HTERT RPE-1 (cell line): ENCODE results near the gene ENTREP3.
"Not testable (repeated sequence)": the region's sequence is repeated elsewhere in the genome, so short reads cannot be mapped to it uniquely, and the experiment has no call there.

Source experiments
- in situ Hi-C: fragments of 300-500 bp; cut with MboI; formaldehyde crosslinking; loops from 4 replicates; pipeline ENCODE4 v1.14.3; 2020; ENCODE audit warnings: low sequenced_read_pairs

Gene ENTREP3

DNA sequence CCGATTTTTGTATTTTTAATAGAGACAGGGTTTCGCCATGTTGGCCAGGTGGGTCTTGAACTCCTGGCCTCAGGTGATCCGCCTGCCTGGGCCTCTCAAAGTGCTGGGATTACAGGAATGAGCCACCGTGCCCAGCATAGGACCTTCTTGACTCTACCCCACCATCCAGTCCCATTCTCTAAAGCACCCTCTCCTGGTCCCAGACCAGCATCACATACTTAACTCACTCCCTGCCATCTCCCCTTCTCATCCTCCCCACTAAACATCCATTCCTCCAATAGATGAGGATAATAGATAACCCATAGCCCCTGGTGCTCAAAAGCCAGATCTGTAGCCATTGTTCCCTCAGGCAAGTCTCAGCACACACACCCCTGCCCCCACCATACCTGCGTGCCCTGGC, 2.1 kb downstream of the ENTREP3 start:
- in situ Hi-C loops = no loop called here

DNA sequence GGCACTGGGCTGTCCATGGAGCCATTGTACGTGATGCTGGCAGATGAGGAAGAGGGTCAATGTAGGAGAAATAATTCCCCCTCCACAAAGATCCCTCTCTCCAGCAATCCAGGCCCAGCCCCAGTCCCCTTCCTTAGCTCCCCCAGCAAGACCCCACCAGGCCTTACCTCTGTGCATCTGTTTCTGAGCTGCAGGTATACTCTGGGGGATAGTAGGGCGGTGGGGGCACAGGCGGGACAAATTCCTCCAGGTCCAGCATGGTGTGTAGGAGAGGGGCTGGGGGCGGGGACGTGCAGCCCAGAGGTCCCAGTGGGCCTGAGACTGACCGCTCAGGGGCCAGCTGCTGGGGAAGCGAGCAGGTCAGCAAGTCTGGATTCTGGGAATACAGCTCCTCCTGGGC, 3.7 kb downstream of the ENTREP3 start:
- in situ Hi-C loops = no loop called here

GRCh38 chr1:155250633-155251449, 4.4 kb downstream of the ENTREP3 start:
- in situ Hi-C loops = no loop called here

DNA sequence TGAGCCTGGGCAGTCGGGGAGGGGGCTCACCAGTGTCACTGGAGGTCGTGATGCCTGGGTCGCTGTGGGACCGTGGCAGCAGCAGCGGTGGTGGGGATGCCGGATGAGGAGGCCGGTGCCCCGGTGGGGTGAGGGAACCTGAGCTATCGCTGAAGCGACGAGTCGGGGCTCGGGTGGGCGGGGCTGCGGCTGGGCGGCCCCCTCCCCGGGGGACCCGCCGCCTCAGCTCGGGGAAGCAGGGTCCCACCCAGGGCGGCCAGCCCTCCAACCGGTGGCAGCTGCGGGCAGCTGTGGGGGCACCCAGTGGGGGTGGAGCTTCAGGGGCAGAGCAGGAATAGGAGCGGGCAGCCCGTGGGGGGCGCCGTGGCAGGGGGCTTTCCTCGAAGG, 5.0 kb downstream of the ENTREP3 start:
- in situ Hi-C loops = no loop called here

DNA sequence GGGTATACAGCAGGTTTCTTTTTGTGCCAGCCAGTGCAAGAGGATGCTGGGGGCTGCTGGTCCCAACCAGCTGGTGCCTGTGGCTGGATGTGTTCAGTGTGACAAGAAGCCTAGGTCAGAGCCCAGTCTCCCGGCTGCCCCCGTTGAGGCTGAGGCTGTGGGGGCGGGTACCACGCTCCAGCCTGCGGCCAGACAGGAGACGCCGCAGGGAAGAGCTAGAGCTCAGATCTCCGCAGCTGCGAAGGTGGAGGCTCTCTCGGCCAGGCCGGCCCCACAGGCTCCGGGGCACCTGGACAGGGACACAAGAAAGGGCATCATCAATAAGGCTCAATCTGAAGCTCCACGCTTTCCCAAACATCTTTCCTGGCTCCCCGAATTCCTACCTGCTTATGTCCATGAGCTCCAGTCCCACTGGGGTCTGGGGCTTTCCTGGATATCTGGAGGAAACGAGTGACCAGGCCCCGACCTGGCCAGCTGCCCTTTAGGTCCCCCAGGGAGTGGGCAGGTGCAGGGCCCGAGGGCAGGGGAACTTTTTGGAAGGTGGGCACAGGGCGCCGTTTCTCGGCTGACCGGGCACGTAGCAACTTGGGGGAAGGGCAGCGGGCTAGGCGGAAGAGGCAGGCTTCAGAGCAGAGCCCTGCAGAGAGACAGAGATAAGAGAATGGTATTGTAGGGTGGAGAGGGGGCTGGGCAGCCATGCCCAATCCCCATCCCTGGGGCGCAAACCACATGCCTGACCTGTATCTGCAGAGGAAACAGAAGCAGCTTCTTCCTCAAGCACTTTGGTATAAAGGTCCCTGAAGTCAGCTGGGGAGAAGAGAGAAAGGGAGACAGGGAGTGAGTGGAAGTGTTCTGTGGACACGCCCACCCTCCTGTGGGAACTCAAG, 7.4 kb downstream of the ENTREP3 start:
- in situ Hi-C loops = no loop called here

GRCh38 chr1:155246796-155247195, 8.5 kb downstream of the ENTREP3 start:
- in situ Hi-C loops = not testable (repeated sequence)

- in situ Hi-C loops = no loop called here
Measured at GRCh38 chr1:155245163-155245524, 10.1 kb downstream of the ENTREP3 start.

- in situ Hi-C loops = no loop called here
Measured at GRCh38 chr1:155244368-155245162, 10.7 kb downstream of the ENTREP3 start.

DNA sequence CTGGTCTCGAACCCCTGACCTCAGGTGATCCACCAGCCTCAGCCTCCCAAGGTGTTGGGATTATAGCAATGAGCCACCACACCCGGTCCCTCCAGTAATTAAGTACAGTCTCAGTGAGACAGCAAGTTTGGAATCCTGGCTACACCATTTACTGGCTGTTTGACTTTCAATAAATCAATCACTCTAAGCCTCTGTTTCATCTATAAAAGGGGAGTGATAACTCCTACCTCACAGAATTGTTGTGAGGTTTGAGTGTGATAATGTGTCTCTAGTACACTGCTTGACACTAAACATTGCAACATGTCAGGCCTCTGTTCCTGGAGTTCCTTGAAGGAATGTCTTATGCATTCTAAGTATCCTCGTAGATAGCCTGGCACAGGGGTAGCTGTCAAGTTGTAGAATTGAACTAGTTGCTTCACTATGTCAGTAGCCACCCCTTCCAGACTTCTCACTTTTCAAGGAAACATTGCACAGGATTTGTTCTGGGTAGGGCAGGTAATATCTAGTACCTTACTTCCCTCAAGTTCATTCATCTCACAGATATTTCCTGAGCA, 12.4 kb downstream of the ENTREP3 start:
- in situ Hi-C loops = no loop called here

DNA sequence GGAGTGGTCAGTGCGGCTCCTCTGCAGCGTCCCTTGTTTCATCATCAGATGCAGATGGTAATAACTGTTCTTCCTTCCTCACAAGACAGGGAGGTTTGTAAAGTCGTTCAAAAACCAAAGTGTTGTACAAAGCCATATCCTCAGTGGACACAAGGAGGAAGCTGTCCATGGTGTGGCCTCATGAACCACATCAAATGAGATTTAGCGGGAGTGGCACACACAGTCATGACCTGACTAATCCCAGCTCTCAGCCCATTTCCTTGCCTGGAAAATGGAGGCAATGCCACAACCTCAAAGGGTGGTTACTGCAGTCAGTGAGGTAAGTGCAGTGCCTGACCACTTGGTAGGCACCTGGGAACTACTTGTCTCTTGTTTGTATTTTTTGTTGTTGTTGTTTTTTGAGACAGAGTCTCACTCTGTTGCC, 13.4 kb downstream of the ENTREP3 start:
- in situ Hi-C loops = no loop called here

DNA sequence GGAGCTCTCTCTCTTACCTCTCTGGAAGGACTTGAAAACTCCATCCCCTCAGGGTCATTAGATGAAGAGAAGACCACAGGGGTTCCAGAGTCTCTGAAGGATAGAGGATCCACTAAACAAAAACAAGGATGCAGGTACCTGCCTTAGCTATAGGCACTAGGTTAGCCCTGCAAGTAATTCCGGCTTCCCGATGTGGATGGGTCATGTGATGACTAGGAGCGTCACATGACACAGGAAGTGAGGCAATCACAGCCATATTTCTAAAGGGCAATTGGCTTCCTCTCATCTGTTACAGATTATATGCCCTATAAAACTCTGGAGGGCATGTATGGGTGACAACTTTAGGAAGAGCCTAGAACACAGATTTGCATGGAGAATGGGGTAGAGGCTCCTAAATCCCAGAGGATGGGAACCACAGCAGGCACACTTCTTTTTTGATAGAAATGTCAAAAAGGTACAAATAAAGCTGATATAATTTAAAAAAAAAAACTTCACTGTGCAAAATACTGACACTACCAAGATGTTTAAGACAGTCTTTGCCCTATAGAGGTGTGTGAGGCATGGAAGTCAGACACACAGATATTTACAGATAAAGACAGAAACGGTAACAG, 14.1 kb downstream of the ENTREP3 start:
- in situ Hi-C loops = no loop called here

DNA sequence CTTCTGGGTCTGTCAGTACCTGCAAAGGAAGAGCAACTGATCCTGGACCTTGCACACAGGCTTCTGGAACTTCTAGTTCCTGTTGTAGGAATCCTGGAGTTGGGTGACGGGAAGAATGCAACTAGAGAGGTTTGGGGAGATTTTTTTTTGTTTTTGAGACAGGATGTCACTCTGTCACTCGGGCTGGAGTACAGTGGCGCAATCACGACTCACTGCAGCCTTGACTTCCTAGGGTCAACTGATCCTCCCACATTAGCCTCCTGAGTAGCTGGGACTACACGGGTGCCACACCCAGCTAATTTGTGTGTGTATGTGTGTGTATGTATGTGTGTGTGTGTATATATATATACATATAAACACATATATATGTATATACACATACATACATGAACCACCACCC, 18.8 kb downstream of the ENTREP3 start:
- in situ Hi-C loops = no loop called here

DNA sequence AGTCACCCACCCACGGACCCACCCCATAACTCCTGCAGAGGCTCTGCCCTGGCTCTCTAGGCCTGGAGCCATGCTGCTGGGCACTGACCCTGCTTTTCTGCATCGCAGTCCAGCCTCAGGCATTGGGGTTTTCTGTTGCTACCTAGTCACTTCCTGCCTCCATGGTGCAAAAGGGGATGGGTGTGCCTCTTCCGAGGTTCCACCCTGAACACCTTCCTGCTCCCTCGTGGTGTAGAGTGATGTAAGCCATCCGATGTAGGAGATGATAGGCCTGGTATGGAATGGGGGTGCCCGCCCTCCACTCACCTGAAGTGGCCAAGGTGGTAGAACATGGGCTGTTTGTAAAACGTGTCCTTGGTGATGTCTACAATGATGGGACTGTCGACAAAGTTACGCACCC, 19.9 kb downstream of the ENTREP3 start:
- in situ Hi-C loops = not testable (repeated sequence)

DNA sequence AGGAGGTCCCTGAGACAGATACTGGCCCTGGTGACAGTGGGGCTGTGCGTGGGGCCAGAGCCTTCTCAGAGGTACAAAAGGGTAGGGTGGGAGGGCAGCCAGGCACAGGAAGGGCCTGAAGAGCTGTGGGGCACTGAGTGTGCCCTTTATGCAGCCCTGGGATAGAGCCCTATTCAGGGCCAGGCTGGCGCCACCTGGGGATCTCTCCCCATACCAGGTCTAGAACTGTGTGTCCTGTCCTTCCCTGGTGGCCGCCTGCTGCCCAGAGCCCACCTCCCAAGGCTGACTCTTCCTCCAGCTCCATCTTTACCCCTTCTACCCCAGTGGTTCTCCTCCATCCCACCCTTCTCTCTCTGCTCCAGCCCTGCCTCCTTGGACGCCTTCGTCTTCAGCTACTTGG, 21.8 kb downstream of the ENTREP3 start:
- in situ Hi-C loops = not testable (repeated sequence)

GRCh38 chr1:155232001-155232978, 23.0 kb downstream of the ENTREP3 start:
- in situ Hi-C loops = not testable (repeated sequence)

GRCh38 chr1:155231302-155231701, 24.0 kb downstream of the ENTREP3 start:
- in situ Hi-C loops = not testable (repeated sequence)

DNA sequence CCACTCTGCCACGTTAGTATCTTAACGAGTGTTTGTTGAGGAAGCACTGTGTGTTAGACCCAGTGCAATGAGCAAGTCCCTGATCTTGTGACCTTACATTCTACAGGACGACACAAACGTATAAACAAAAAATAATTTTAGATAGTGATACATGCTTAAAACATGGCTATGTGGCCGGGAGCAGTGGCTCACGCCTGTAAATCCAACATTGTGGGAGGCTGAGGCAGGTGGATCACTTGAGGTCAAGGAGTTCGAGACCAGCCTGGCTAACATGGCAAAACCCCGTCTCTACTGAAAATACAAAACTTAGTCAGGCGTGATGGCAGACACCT, 27.2 kb downstream of the ENTREP3 start:
- in situ Hi-C loops = no loop called here

GRCh38 chr1:155227261-155228095, 27.8 kb downstream of the ENTREP3 start:
- in situ Hi-C loops = no loop called here

- in situ Hi-C loops = no loop called here
Measured at GRCh38 chr1:155226910-155227260, 28.4 kb downstream of the ENTREP3 start.
